Panc1 (cell line): ENCODE measurements around the gene CCDC195. TPM values are rescaled to one million over a fixed set of nuclear protein-coding genes. Genes with fewer than 3 reads are reported as not detected.

Source experiments
- total RNA-seq: library from RNA; stranded (reverse); gene quantifications from one replicate; pipeline ENCODE4 v1.2.1, GENCODE V29; 2021; ENCODE audit not compliant: unreplicated experiment

The CCDC195 gene
- total RNA-seq, 1 experiment from 2014 or later, result not detected

Other genes with a start within 250 kb of the CCDC195 start
- 104 TPM for gene CUL3, start 131.0 kb downstream of the CCDC195 start, total RNA-seq